ENCODE measurements around the gene PAQR6.

PAQR6 gene

GRCh38 chr1:156244126-156244525 is 3.7 kb downstream of the PAQR6 start:
- TF ChIP-seq, protein P1, sequence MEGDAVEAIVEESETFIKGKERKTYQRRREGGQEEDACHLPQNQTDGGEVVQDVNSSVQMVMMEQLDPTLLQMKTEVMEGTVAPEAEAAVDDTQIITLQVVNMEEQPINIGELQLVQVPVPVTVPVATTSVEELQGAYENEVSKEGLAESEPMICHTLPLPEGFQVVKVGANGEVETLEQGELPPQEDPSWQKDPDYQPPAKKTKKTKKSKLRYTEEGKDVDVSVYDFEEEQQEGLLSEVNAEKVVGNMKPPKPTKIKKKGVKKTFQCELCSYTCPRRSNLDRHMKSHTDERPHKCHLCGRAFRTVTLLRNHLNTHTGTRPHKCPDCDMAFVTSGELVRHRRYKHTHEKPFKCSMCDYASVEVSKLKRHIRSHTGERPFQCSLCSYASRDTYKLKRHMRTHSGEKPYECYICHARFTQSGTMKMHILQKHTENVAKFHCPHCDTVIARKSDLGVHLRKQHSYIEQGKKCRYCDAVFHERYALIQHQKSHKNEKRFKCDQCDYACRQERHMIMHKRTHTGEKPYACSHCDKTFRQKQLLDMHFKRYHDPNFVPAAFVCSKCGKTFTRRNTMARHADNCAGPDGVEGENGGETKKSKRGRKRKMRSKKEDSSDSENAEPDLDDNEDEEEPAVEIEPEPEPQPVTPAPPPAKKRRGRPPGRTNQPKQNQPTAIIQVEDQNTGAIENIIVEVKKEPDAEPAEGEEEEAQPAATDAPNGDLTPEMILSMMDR (IDR thresholded peaks at IDR 0.05; ENCODE audit: low read depth, low read length), result no peak
- H3K4me3 ChIP-seq (ENCODE audit: low read depth, low read length), result no peak overlapping the region

DNA sequence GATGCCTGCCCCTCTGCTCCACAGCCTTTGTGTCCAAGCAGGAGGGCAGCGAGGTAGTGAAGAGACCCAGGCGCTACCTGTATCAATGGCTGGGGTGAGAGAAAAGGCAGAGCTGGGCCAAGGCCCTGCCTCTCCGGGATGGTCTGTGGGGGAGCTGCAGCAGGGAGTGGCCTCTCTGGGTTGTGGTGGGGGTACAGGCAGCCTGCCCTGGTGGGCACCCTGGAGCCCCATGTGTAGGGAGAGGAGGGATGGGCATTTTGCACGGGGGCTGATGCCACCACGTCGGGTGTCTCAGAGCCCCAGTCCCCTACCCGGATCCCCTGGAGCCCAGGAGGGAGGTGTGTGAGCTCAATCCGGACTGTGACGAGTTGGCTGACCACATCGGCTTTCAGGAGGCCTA is 5.1 kb downstream of the PAQR6 start:
- H3K4me3 ChIP-seq (ENCODE audit: low read depth, low read length), result no peak overlapping the region
- TF ChIP-seq, protein P1 (IDR thresholded peaks at IDR 0.05; ENCODE audit: low read depth, low read length), result no peak

DNA sequence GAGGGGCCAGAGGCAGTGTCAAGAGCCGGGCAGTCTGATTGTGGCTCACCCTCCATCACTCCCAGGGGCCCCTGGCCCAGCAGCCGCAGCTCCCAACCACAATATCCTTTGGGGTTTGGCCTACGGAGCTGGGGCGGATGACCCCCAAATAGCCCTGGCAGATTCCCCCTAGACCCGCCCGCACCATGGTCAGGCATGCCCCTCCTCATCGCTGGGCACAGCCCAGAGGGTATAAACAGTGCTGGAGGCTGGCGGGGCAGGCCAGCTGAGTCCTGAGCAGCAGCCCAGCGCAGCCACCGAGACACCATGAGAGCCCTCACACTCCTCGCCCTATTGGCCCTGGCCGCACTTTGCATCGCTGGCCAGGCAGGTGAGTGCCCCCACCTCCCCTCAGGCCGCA is 5.9 kb downstream of the PAQR6 start, which contains the start of gene BGLAP:
Gene BGLAP (plus strand): TSS at position 259 of the 400 bp plus-strand sequence. CDS start 48 bp downstream, at position 307.
- no peak within 1 kb of the TSS for H3K4me3 ChIP-seq (ENCODE audit: low read depth, low read length)

GRCh38 chr1:156241311-156241811 is 6.5 kb downstream of the PAQR6 start:
- no peak overlapping the region for H3K4me3 ChIP-seq (ENCODE audit: low read depth, low read length)
- TF ChIP-seq, protein P1 (IDR thresholded peaks at IDR 0.05; ENCODE audit: low read depth, low read length), result no peak

More for the DNA sequence above, 5.9 kb downstream of the PAQR6 start, which contains the start of gene BGLAP:
- TF ChIP-seq, protein P1 (IDR thresholded peaks at IDR 0.05; ENCODE audit: low read depth, low read length), result no peak

DNA sequence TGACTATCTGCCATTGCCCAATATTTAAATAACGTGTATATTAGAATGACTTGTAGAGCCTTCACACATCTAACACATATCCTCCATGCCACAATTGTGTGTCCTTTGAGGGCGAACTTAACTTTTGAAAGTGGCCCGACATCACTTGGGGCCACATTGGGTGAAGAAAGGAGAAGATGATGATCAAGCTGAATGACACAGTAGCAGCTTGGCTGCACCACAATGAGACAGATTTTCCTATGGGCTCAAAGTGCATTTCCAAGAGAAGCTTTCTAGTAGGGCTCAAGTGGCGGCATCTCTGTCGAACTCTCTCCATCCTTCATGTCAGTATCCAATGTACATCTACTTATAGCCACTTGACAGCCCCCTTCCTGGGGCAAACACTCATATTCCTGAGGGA is 9.6 kb downstream of the PAQR6 start:
- no peak overlapping the region for H3K4me3 ChIP-seq (ENCODE audit: low read depth, low read length)
- TF ChIP-seq, protein P1 (IDR thresholded peaks at IDR 0.05; ENCODE audit: low read depth, low read length), result no peak

DNA sequence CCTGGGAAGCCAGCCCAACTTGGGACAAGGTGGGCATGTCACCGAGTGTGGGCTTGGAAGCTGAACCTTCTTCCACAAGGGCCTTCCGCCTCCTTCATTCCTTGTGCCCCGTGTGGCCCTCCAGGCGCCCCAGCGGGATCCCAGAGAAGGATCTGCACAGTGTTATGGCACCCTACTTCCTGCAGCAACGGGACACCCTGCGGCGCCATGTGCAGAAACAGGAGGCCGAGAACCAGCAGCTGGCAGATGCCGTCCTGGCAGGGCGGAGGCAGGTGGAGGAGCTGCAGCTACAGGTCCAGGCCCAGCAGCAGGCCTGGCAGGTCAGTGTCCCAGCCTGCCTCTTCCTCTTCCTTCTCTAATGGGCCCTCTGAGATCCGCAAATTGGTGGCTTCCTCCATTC is 11.7 kb downstream of the PAQR6 start:
- TF ChIP-seq, protein P1 (IDR thresholded peaks at IDR 0.05; ENCODE audit: low read depth, low read length), result no peak
- no peak overlapping the region for H3K4me3 ChIP-seq (ENCODE audit: low read depth, low read length)

DNA sequence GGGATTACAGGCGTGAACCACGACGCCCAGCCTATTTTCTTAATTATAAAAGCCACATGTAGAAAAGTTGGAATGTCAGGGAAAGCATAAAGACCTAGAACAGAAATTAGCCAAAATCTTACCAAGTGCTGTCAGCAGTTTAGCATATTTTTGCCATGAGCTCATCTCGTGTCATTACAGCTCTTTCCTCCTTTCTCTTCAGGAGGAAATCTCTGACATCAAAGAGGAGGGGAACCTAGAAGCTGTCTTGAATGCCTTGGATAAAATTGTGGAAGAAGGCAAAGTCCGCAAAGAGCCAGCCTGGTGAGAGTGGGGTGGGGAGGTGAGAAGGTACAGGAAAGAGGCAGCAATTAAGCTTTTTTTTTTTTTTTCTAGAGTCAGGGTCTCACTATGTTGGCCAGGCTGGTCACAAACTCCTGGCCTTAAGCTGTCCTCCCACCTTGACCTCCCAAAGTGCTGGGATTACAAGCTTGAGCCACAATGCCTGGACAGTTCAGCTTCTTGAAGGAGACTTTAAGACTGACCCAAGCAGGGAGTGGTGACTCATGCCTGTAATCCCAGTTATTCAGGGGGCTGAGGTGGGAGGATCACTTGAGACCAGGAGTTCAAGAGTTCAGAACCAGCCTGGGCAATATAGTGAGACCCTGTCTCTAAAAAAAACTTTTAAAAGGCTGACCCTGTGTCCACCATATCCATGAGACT is 14.3 kb downstream of the PAQR6 start:
- no peak overlapping the region for H3K4me3 ChIP-seq (ENCODE audit: low read depth, low read length)
- TF ChIP-seq, protein P1 (IDR thresholded peaks at IDR 0.05; ENCODE audit: low read depth, low read length), result no peak
